H1 (cell line): ENCODE results near the gene VPS35. TPM values are rescaled to one million over a fixed set of nuclear protein-coding genes. Genes with fewer than 3 reads are reported as not detected.

Source experiments
- CTCF ChIA-PET: fragments of 300-600 bp; sonication (Branson Sonifier 250); formaldehyde crosslinking; loops from one replicate; lab custom pipeline; 2021; ENCODE audit not compliant: partially characterized antibody; lab: Charles Lee
- POLR2A ChIA-PET: fragments of 300-600 bp; sonication (Branson Sonifier 250); formaldehyde crosslinking; loops from one replicate; lab custom pipeline; 2021; ENCODE audit warnings: inconsistent platforms; ENCODE audit not compliant: partially characterized antibody; lab: Charles Lee
- DNase-seq, 2 experiments: peaks; one replicate each; pipeline versions ENCODE4 v3.0.0 to v3.0.0-alpha.2; 2010 to 2022; ENCODE audit warnings: low spot score in 2 of 2, low read depth in 1 of 2, mixed read lengths in 1 of 2
- FAIRE-seq: peaks from 2 replicates; lab custom pipeline; 2011; peaks lifted over from hg19 to GRCh38; lab: Jason Lieb, UNC
- H2AFZ ChIP-seq: 2 replicates; pipeline ENCODE4 v1.8.1; 2012; ENCODE audit warnings: low read length, inconsistent platforms
- H2AK5ac ChIP-seq: 2 replicates; pipeline ENCODE4 v1.6.1; 2013; ENCODE audit warnings: low read depth, low read length
- H2BK120ac ChIP-seq: replicated peaks from 2 replicates; pipeline ENCODE3; 2013; ENCODE audit warnings: low read depth, low read length, inconsistent platforms
- H2BK12ac ChIP-seq: 2 replicates; pipeline ENCODE4 v1.6.1; 2013; ENCODE audit warnings: low read depth, low read length
- H2BK15ac ChIP-seq: 2 replicates; pipeline ENCODE4 v1.6.1; 2013; ENCODE audit warnings: low read length
- H2BK20ac ChIP-seq: 2 replicates; pipeline ENCODE4 v1.6.1; 2013; ENCODE audit warnings: low read length
- H2BK5ac ChIP-seq: 2 replicates; pipeline ENCODE4 v1.6.1; 2013; ENCODE audit warnings: low read depth, low read length
- H3K14ac ChIP-seq: 2 replicates; pipeline ENCODE4 v1.6.1; 2013; ENCODE audit warnings: inconsistent platforms; ENCODE audit not compliant: insufficient read length
- H3K18ac ChIP-seq: 2 replicates; pipeline ENCODE4 v1.6.1; 2013; ENCODE audit warnings: low read length; ENCODE audit errors: extremely low read depth
- H3K23ac ChIP-seq: 2 replicates; pipeline ENCODE4 v1.6.1; 2013; ENCODE audit warnings: inconsistent platforms; ENCODE audit not compliant: insufficient read length
- H3K23me2 ChIP-seq: 2 replicates; pipeline ENCODE4 v1.6.1; 2013; ENCODE audit warnings: low read depth, low read length
- H3K27ac ChIP-seq: 2 replicates; pipeline ENCODE4 v1.6.1; 2011; ENCODE audit warnings: low read depth, low read length, inconsistent platforms
- H3K27me3 ChIP-seq, 4 experiments: replicated peaks in 1 of 4; 1 replicate in 1 of 4; 2 replicates in 3 of 4; pipeline versions ENCODE4 v1.6.1 to v1.8.1; 2011 to 2013; ENCODE audit warnings: low read length in 3 of 4, mild to moderate bottlenecking in 3 of 4, inconsistent platforms in 2 of 4, mixed read lengths in 2 of 4, moderate library complexity in 1 of 4; ENCODE audit not compliant: control insufficient read depth in 3 of 4, insufficient read depth in 3 of 4; ENCODE audit errors: extremely low read depth in 1 of 4
- H3K36me3 ChIP-seq, 4 experiments: 2 replicates each; pipeline versions ENCODE4 v1.6.1 to v1.8.1; 2011 to 2013; ENCODE audit warnings: mild to moderate bottlenecking in 4 of 4, low read length in 3 of 4, moderate library complexity in 2 of 4, control low read depth in 1 of 4, inconsistent platforms in 1 of 4; ENCODE audit not compliant: insufficient read depth in 4 of 4, control insufficient read depth in 2 of 4
- H3K4ac ChIP-seq: replicated peaks from 2 replicates; pipeline ENCODE3; 2013; ENCODE audit warnings: low read length, low read depth, mixed read lengths, inconsistent platforms; ENCODE audit not compliant: insufficient read length
- H3K4me1 ChIP-seq, 4 experiments: replicated peaks in 1 of 4; 1 replicate in 1 of 4; 2 replicates in 3 of 4; pipeline versions ENCODE4 v1.6.1 to v1.8.1; 2011 to 2013; ENCODE audit warnings: low read length in 3 of 4, inconsistent platforms in 2 of 4, mixed read lengths in 1 of 4; ENCODE audit not compliant: insufficient read depth in 4 of 4, control insufficient read depth in 3 of 4
- H3K4me2 ChIP-seq, 2 experiments: 2 replicates each; pipeline versions ENCODE4 v1.6.1 to v1.8.1; 2011 to 2013; ENCODE audit warnings: low read depth in 2 of 2, low read length in 2 of 2, control low read depth in 1 of 2, inconsistent platforms in 1 of 2, mild to moderate bottlenecking in 1 of 2; ENCODE audit not compliant: insufficient read depth in 1 of 2
- H3K4me3 ChIP-seq, 4 experiments: fragments of 200-600, 300-600 bp in 1 of 4; sonication (generic), shearing (Covaris generic), sonication (Bioruptor Twin) in 1 of 4; 2 replicates each; pipeline versions ENCODE4 v1.5.1 to v1.8.1; 2011 to 2016; ENCODE audit warnings: low read length in 4 of 4, low read depth in 3 of 4, control low read depth in 2 of 4, inconsistent platforms in 2 of 4, mild to moderate bottlenecking in 2 of 4, mixed read lengths in 1 of 4, moderate library complexity in 1 of 4; ENCODE audit not compliant: insufficient read depth in 2 of 4; ENCODE audit errors: extremely low read depth in 1 of 4
- H3K56ac ChIP-seq: replicated peaks from 2 replicates; pipeline ENCODE3; 2013; ENCODE audit warnings: low read depth, mild to moderate bottlenecking, mixed read lengths, low read length, inconsistent platforms; ENCODE audit not compliant: insufficient read length
- H3K79me1 ChIP-seq: 2 replicates; pipeline ENCODE4 v1.6.1; 2013; ENCODE audit warnings: low read depth, low read length, control low read depth
- H3K79me2 ChIP-seq, 2 experiments: 2 replicates each; pipeline versions ENCODE4 v1.6.1 to v1.8.1; 2012 to 2013; ENCODE audit warnings: low read length in 2 of 2, mild to moderate bottlenecking in 2 of 2, inconsistent platforms in 1 of 2; ENCODE audit not compliant: insufficient read depth in 2 of 2, control insufficient read depth in 1 of 2
- H3K9ac ChIP-seq, 4 experiments: replicated peaks in 1 of 4; 1 replicate in 1 of 4; 2 replicates in 3 of 4; pipeline versions ENCODE4 v1.6.1 to v1.8.1; 2011 to 2013; ENCODE audit warnings: low read depth in 3 of 4, low read length in 3 of 4, control low read depth in 2 of 4, mild to moderate bottlenecking in 2 of 4, moderate library complexity in 2 of 4, inconsistent platforms in 1 of 4; ENCODE audit errors: extremely low read depth in 1 of 4
- H3K9me3 ChIP-seq, 2 experiments: 2 replicates each; pipeline versions ENCODE4 v1.6.1 to v1.8.1; 2012 to 2013; ENCODE audit warnings: mild to moderate bottlenecking in 2 of 2, moderate library complexity in 2 of 2, control low read depth in 1 of 2, inconsistent platforms in 1 of 2, low read depth in 1 of 2, low read length in 1 of 2, mixed read lengths in 1 of 2; ENCODE audit not compliant: insufficient read depth in 2 of 2
- H4K20me1 ChIP-seq, 2 experiments: replicated peaks in 1 of 2; 2 replicates each; pipeline versions ENCODE3 to v1.8.1; 2011 to 2013; ENCODE audit warnings: inconsistent platforms in 2 of 2, low read length in 2 of 2, mild to moderate bottlenecking in 1 of 2; ENCODE audit not compliant: insufficient read depth in 2 of 2, control insufficient read depth in 1 of 2
- H4K5ac ChIP-seq: 2 replicates; pipeline ENCODE4 v1.6.1; 2013; ENCODE audit warnings: low read length, low read depth, mixed read lengths, inconsistent platforms; ENCODE audit not compliant: insufficient read length
- H4K8ac ChIP-seq: 2 replicates; pipeline ENCODE4 v1.8.0; 2013; ENCODE audit warnings: mild to moderate bottlenecking, moderate library complexity, low read length, inconsistent platforms; ENCODE audit not compliant: insufficient read depth; ENCODE audit errors: extremely low read depth
- H4K91ac ChIP-seq: replicated peaks from 2 replicates; pipeline ENCODE3; 2013; ENCODE audit warnings: low read length, mixed read lengths, inconsistent platforms; ENCODE audit not compliant: insufficient read length
- CBX5 ChIP-seq: fragments of 300-800, 300-1000 bp; sonication (generic); IDR thresholded peaks from 2 replicates; pipeline ENCODE4 v1.7.1; 2016; ENCODE audit warnings: antibody characterized with exemption, low read length, low read depth
- GTF2F1 ChIP-seq: IDR thresholded peaks from 2 replicates; pipeline ENCODE4 v1.6.1; 2012; ENCODE audit warnings: low read depth, low read length, improper control_type of control experiment, borderline replicate concordance
- KDM5A ChIP-seq: fragments of 200-600 bp; IDR thresholded peaks from 2 replicates; pipeline ENCODE4 v1.7.1; 2012; ENCODE audit warnings: mild to moderate bottlenecking, low read length, inconsistent platforms, mixed read lengths
- NANOG ChIP-seq: IDR thresholded peaks from 2 replicates; pipeline ENCODE4 v1.6.1; 2011; ENCODE audit warnings: low read length, low read depth, mild to moderate bottlenecking, inconsistent platforms; ENCODE audit not compliant: insufficient read depth, poor library complexity, severe bottlenecking
- SAP30 ChIP-seq: fragments of 300-600 bp; sonication (generic); IDR thresholded peaks from 2 replicates; pipeline ENCODE4 v1.7.1; 2012; ENCODE audit warnings: low read length, moderate library complexity, mild to moderate bottlenecking, inconsistent platforms; ENCODE audit not compliant: insufficient read depth, insufficient replicate concordance
- TAF1 ChIP-seq: IDR thresholded peaks from 2 replicates; pipeline ENCODE4 v1.6.1; 2011; ENCODE audit warnings: mild to moderate bottlenecking, low read depth, low read length
- WGBS, 2 experiments: shearing (Covaris generic) in 1 of 2; methylation state at CpG; one replicate each; pipeline versions ENCODE4 v1.1.6 to v1.1.7; 2013 to 2015; ENCODE audit warnings: low lambda C conversion rate in 2 of 2, mixed read lengths in 2 of 2, inconsistent platforms in 1 of 2, low coverage in 1 of 2, missing lambda C conversion rate in 1 of 2; ENCODE audit not compliant: insufficient replicate concordance in 2 of 2, insufficient coverage in 1 of 2, insufficient read length in 1 of 2; ENCODE audit errors: extremely low coverage in 1 of 2, missing lambda C conversion rate in 1 of 2; 5-methylcytosine and 5-hydroxymethylcytosine counted together
- polyA plus RNA-seq, 7 experiments: library from polyadenylated mRNA; depleted of rRNA in 3 of 7; stranded (reverse) in 5 of 7; unstranded in 2 of 7; fragments of >200 nt in 5 of 7; fragments of 200-250 nt in 2 of 7; gene quantifications; 1 replicate in 5 of 7; 2 replicates in 1 of 7; 4 replicates in 1 of 7; pipeline versions ENCODE4 v1.2.1 to v1.2.3, GENCODE V29; 2011 to 2013; ENCODE audit warnings: missing spikeins in 2 of 7, mixed read lengths in 2 of 7
- total RNA-seq: library from RNA; stranded (reverse); fragmentation: NEBNext Ultra II Directional; extraction: Animal tissue kit (Norgen Biotek cat#: 25700); gene quantifications from 2 replicates; pipeline ENCODE4 v1.2.1, GENCODE V29; 2021

Gene VPS35
- total and polyA plus RNA-seq, 2 of the 8 experiments (the other 6 are each of a cell fraction or from before 2014, with no cell fraction given): 10.3 to 66.9 TPM

GRCh38 chr16:46618516-46618915 lies 70.5 kb downstream of the VPS35 start:
- H3K4me3 ChIP-seq: no peak overlapping the region
- H4K8ac ChIP-seq: no peak overlapping the region
- no peaks in the 10 kb centered on the region for H3K27me3 ChIP-seq
- WGBS, 2 experiments: 93% methylated on average over 4 of the region's 4 CpGs; no CpG with 5 or more reads in 1 of the 2 experiments
- FAIRE-seq: no peak
- H3K23ac ChIP-seq: no peak overlapping the region
- no peak overlapping the region for H3K27ac ChIP-seq
- H3K4ac ChIP-seq: no peak overlapping the region
- peaks cover 0 to 22% of the 10 kb centered on the region in 2 experiments; a peak in 3 of 4 replicates for H3K79me2 ChIP-seq
- H3K18ac ChIP-seq: no peak overlapping the region
- peaks cover 6 to 30% (median 25%) of the 10 kb centered on the region in 4 experiments; a peak in 7 of 8 replicates for H3K36me3 ChIP-seq
- H3K9me3 ChIP-seq: no peaks in the 10 kb centered on the region
- no peak overlapping the region for H4K5ac ChIP-seq
- CTCF ChIA-PET: interaction anchor here (0.8 kb wide), 1 partner anchor 59 kb away, joined by 5 read pairs; no protein-coding TSS in a partner anchor
- TF ChIP-seq KDM5A: no peak
- TF ChIP-seq GTF2F1: no peak
- no peak for TF ChIP-seq TAF1
- TF ChIP-seq SAP30: no peak
- TF ChIP-seq NANOG: no peak
- TF ChIP-seq CBX5: no peak
- TF ChIP-seq, all 59 proteins: peak for 0
- Histone ChIP-seq H3K4me2 (no peak overlapping the region), H2BK120ac (no peak overlapping the region), H3K23me2 (no peaks in the 10 kb centered on the region; the same call in 1 of the 2 replicates), H4K91ac (no peak overlapping the region), H2AFZ (no peak overlapping the region), H3K9ac (no peak overlapping the region), H3K79me1 (peaks cover 2% of the 10 kb centered on the region; the same call in 1 of the 2 replicates), H3K56ac (no peak overlapping the region), H3K14ac (no peak overlapping the region), H2BK12ac (no peak overlapping the region), H2BK20ac (no peak overlapping the region), H2BK15ac (no peak overlapping the region), H2BK5ac (no peak overlapping the region), H4K20me1 (peaks cover 0 to 5% of the 10 kb centered on the region in 2 experiments), H3K4me1 (no peaks in the 10 kb centered on the region), H2AK5ac (no peak overlapping the region)
- no peak for DNase-seq
- POLR2A ChIA-PET: no interaction called here
